NCI-H2081 (cell line): ENCODE data around the gene ZNF37A.
"Not testable (repeated sequence)": the region's sequence is repeated elsewhere in the genome, so short reads cannot be mapped to it uniquely, and the experiment has no call there.

Experiments used
- DNase-seq, 2 experiments: peaks; one replicate each; lab custom pipeline; 2025; lab: John Stamatoyannopoulos, UW

Gene ZNF37A

GRCh38 chr10:38150891-38151463 lies 56.8 kb downstream of the ZNF37A start:
- not testable (repeated sequence) for DNase-seq

GRCh38 chr10:38156416-38157269 lies 62.5 kb downstream of the ZNF37A start:
- no peak for DNase-seq

- DNase-seq: no peak
Observed at GRCh38 chr10:38157270-38157685, 63.1 kb downstream of the ZNF37A start.

DNA sequence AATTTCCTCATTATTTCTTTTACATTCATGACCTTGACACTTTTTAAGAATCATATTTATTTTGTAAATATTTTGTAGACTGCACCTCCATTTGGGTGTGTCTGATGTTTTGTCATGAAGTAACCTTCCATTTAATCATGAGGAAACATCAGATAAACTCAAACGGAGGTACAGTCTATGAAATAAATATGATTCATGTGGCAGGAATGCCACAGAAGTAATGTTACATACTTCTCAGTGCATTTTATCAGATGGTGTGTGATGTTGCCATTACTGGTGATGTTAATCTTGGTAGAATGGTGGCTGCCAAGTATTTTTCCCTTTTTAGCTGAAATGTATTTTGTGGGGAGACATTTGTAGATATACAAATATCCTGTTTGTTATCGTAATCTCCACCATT lies 64.9 kb downstream of the ZNF37A start:
- no peak for DNase-seq

- DNase-seq: no peak
Observed at GRCh38 chr10:38163617-38164016, 69.5 kb downstream of the ZNF37A start.

DNA sequence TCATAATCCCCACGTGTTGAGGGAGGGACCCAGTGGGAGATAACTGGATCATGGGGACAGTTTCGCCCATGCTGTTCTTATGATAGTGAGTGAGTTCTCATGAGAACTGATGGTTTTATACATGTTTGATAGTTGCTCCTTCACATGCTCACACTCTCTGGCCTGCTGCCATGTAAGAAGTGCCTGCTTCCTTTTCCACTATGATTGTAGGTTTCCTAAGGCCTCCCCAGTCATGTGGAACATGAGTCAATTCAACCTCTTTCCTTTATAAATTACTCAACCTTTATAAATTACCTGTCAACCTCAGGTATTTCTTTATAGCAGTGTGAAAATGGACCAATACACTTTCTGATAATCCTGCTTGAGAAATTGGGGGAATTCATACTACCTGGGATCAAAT lies 80.2 kb downstream of the ZNF37A start:
- no peak for DNase-seq

GRCh38 chr10:38184477-38184876 lies 90.3 kb downstream of the ZNF37A start:
- no peak for DNase-seq
